ENCODE measurements around the gene INO80C.
A peak's percentile ranks its signal among the peaks of the same experiment; 100 is the strongest.

The INO80C gene

GRCh38 chr18:35466334-35466733 lies 31.4 kb downstream of the INO80C start:
- Histone ChIP-seq H3K4me1 (ENCODE audit: control insufficient read depth, insufficient read depth, low read length) (peaks cover 22% of the 10 kb centered on the region), H3K4me2 (ENCODE audit: low read length) (no peak overlapping the region), H3K27me3 (ENCODE audit: control insufficient read depth, insufficient read depth, low read length) (no peaks in the 10 kb centered on the region), H3K36me3 (ENCODE audit: insufficient read depth, low read length) (no peaks in the 10 kb centered on the region), H3K9me3 (replicated peaks; ENCODE audit: low read length) (no peaks in the 10 kb centered on the region), H3K9ac (ENCODE audit: low read depth, low read length) (no peak overlapping the region), H3K4me3 (ENCODE audit: low read length) (no peak overlapping the region)

- Histone ChIP-seq H3K36me3 (ENCODE audit: insufficient read depth, low read length) (no peaks in the 10 kb centered on the region), H3K9me3 (replicated peaks; ENCODE audit: low read length) (no peaks in the 10 kb centered on the region), H3K4me3 (ENCODE audit: low read length) (no peak overlapping the region), H3K27me3 (ENCODE audit: control insufficient read depth, insufficient read depth, low read length) (no peaks in the 10 kb centered on the region), H3K4me2 (ENCODE audit: low read length) (no peak overlapping the region), H3K4me1 (ENCODE audit: control insufficient read depth, insufficient read depth, low read length) (peaks cover 32% of the 10 kb centered on the region), H3K9ac (ENCODE audit: low read depth, low read length) (no peak overlapping the region)
These were observed 32.4 kb downstream of the INO80C start for GRCh38 chr18:35465329-35465728.

- Histone ChIP-seq H3K4me1 (ENCODE audit: control insufficient read depth, insufficient read depth, low read length) (peaks cover 33% of the 10 kb centered on the region), H3K36me3 (ENCODE audit: insufficient read depth, low read length) (no peaks in the 10 kb centered on the region), H3K4me3 (ENCODE audit: low read length) (no peak overlapping the region), H3K9ac (ENCODE audit: low read depth, low read length) (no peak overlapping the region), H3K27me3 (ENCODE audit: control insufficient read depth, insufficient read depth, low read length) (no peaks in the 10 kb centered on the region), H3K4me2 (ENCODE audit: low read length) (no peak overlapping the region), H3K9me3 (replicated peaks; ENCODE audit: low read length) (no peaks in the 10 kb centered on the region)
These were observed 32.9 kb downstream of the INO80C start for GRCh38 chr18:35464831-35465279.

GRCh38 chr18:35463827-35464226 lies 33.9 kb downstream of the INO80C start:
- no peak overlapping the region for H3K4me2 ChIP-seq (ENCODE audit: low read length)
- H3K4me3 ChIP-seq (ENCODE audit: low read length) = no peak overlapping the region
- H3K9ac ChIP-seq (ENCODE audit: low read depth, low read length) = no peak overlapping the region
- H3K4me1 ChIP-seq (ENCODE audit: control insufficient read depth, insufficient read depth, low read length) = peaks cover 37% of the 10 kb centered on the region
- no peaks in the 10 kb centered on the region for H3K9me3 ChIP-seq (replicated peaks; ENCODE audit: low read length)
- no peaks in the 10 kb centered on the region for H3K27me3 ChIP-seq (ENCODE audit: control insufficient read depth, insufficient read depth, low read length)
- H3K36me3 ChIP-seq (ENCODE audit: insufficient read depth, low read length) = no peaks in the 10 kb centered on the region

GRCh38 chr18:35463050-35463449 lies 34.7 kb downstream of the INO80C start:
- H3K9me3 ChIP-seq (replicated peaks; ENCODE audit: low read length) = no peaks in the 10 kb centered on the region
- peaks cover 45% of the 10 kb centered on the region for H3K4me1 ChIP-seq (ENCODE audit: control insufficient read depth, insufficient read depth, low read length)
- no peak overlapping the region for H3K9ac ChIP-seq (ENCODE audit: low read depth, low read length)
- H3K36me3 ChIP-seq (ENCODE audit: insufficient read depth, low read length) = no peaks in the 10 kb centered on the region
- H3K4me3 ChIP-seq (ENCODE audit: low read length) = no peak overlapping the region
- H3K27me3 ChIP-seq (ENCODE audit: control insufficient read depth, insufficient read depth, low read length) = no peaks in the 10 kb centered on the region
- no peak overlapping the region for H3K4me2 ChIP-seq (ENCODE audit: low read length)

GRCh38 chr18:35460736-35461161 lies 37.0 kb downstream of the INO80C start:
- Histone ChIP-seq H3K4me3 (ENCODE audit: low read length) (no peak overlapping the region), H3K36me3 (ENCODE audit: insufficient read depth, low read length) (no peaks in the 10 kb centered on the region), H3K4me2 (ENCODE audit: low read length) (peak overlapping the region; percentile 20), H3K9ac (ENCODE audit: low read depth, low read length) (peak overlapping the region; percentile 52), H3K9me3 (replicated peaks; ENCODE audit: low read length) (no peaks in the 10 kb centered on the region), H3K27me3 (ENCODE audit: control insufficient read depth, insufficient read depth, low read length) (no peaks in the 10 kb centered on the region), H3K4me1 (ENCODE audit: control insufficient read depth, insufficient read depth, low read length) (peaks cover 68% of the 10 kb centered on the region)

- Histone ChIP-seq H3K27me3 (ENCODE audit: control insufficient read depth, insufficient read depth, low read length) (no peaks in the 10 kb centered on the region), H3K4me1 (ENCODE audit: control insufficient read depth, insufficient read depth, low read length) (peaks cover 71% of the 10 kb centered on the region), H3K4me3 (ENCODE audit: low read length) (no peak overlapping the region), H3K36me3 (ENCODE audit: insufficient read depth, low read length) (no peaks in the 10 kb centered on the region), H3K9me3 (replicated peaks; ENCODE audit: low read length) (no peaks in the 10 kb centered on the region), H3K4me2 (ENCODE audit: low read length) (no peak overlapping the region), H3K9ac (ENCODE audit: low read depth, low read length) (no peak overlapping the region)
These were observed 37.8 kb downstream of the INO80C start for GRCh38 chr18:35459997-35460396.

GRCh38 chr18:35458677-35459441 lies 38.9 kb downstream of the INO80C start:
- Histone ChIP-seq H3K9ac (ENCODE audit: low read depth, low read length) (peak overlapping the region; percentile 32), H3K36me3 (ENCODE audit: insufficient read depth, low read length) (no peaks in the 10 kb centered on the region), H3K9me3 (replicated peaks; ENCODE audit: low read length) (no peaks in the 10 kb centered on the region), H3K27me3 (ENCODE audit: control insufficient read depth, insufficient read depth, low read length) (no peaks in the 10 kb centered on the region), H3K4me2 (ENCODE audit: low read length) (peak overlapping the region; percentile 43), H3K4me1 (ENCODE audit: control insufficient read depth, insufficient read depth, low read length) (peaks cover 76% of the 10 kb centered on the region), H3K4me3 (ENCODE audit: low read length) (peak overlapping the region; percentile 24)

GRCh38 chr18:35458271-35458670 lies 39.5 kb downstream of the INO80C start:
- Histone ChIP-seq H3K9ac (ENCODE audit: low read depth, low read length) (peak overlapping the region; percentile 32), H3K4me2 (ENCODE audit: low read length) (peak overlapping the region; percentile 43), H3K9me3 (replicated peaks; ENCODE audit: low read length) (no peaks in the 10 kb centered on the region), H3K4me3 (ENCODE audit: low read length) (peak overlapping the region; percentile 24), H3K4me1 (ENCODE audit: control insufficient read depth, insufficient read depth, low read length) (peaks cover 74% of the 10 kb centered on the region), H3K27me3 (ENCODE audit: control insufficient read depth, insufficient read depth, low read length) (no peaks in the 10 kb centered on the region), H3K36me3 (ENCODE audit: insufficient read depth, low read length) (no peaks in the 10 kb centered on the region)

- Histone ChIP-seq H3K9ac (ENCODE audit: low read depth, low read length) (no peak overlapping the region), H3K4me1 (ENCODE audit: control insufficient read depth, insufficient read depth, low read length) (peaks cover 70% of the 10 kb centered on the region), H3K36me3 (ENCODE audit: insufficient read depth, low read length) (no peaks in the 10 kb centered on the region), H3K4me2 (ENCODE audit: low read length) (no peak overlapping the region), H3K4me3 (ENCODE audit: low read length) (no peak overlapping the region), H3K27me3 (ENCODE audit: control insufficient read depth, insufficient read depth, low read length) (no peaks in the 10 kb centered on the region), H3K9me3 (replicated peaks; ENCODE audit: low read length) (no peaks in the 10 kb centered on the region)
These were observed 40.5 kb downstream of the INO80C start for GRCh38 chr18:35457140-35457704.

- Histone ChIP-seq H3K4me1 (ENCODE audit: control insufficient read depth, insufficient read depth, low read length) (peaks cover 61% of the 10 kb centered on the region), H3K9ac (ENCODE audit: low read depth, low read length) (peak overlapping the region; percentile 4)
These were observed 41.6 kb downstream of the INO80C start for GRCh38 chr18:35455926-35456763.

More at GRCh38 chr18:35455926-35456763, 41.6 kb downstream of the INO80C start:
- no peak overlapping the region for H3K4me3 ChIP-seq (ENCODE audit: low read length)
- peak overlapping the region; percentile 27 for H3K4me2 ChIP-seq (ENCODE audit: low read length)
- H3K36me3 ChIP-seq (ENCODE audit: insufficient read depth, low read length) = no peaks in the 10 kb centered on the region
- H3K27me3 ChIP-seq (ENCODE audit: control insufficient read depth, insufficient read depth, low read length) = no peaks in the 10 kb centered on the region
- H3K9me3 ChIP-seq (replicated peaks; ENCODE audit: low read length) = no peaks in the 10 kb centered on the region

Measured in skeletal muscle satellite cell (primary cell).